ENCODE results near the gene SCGB1A1.
A peak's percentile ranks its signal among the peaks of the same experiment; 100 is the strongest.
"Not testable (repeated sequence)": the region's sequence is repeated elsewhere in the genome, so short reads cannot be mapped to it uniquely, and the experiment has no call there.

The SCGB1A1 gene

GRCh38 chr11:62418733-62419132 is at the start of gene SCGB1A1:
TSS of gene SCGB1A1 (plus strand) at chr11:62419033. CDS start at chr11:62419096, 63 bp downstream.
- TF ChIP-seq CTCF (IDR thresholded peaks at IDR 0.05; ENCODE audit: insufficient read depth, missing control alignments) = no peak
- DNase-seq (ENCODE audit: insufficient read length, low spot score) (no peak), FAIRE-seq (no peak)

- no peak for TF ChIP-seq CTCF (IDR thresholded peaks at IDR 0.05; ENCODE audit: insufficient read depth, missing control alignments)
- FAIRE-seq (no peak), DNase-seq (ENCODE audit: insufficient read length, low spot score) (no peak)
These were observed 47.9 kb upstream of the SCGB1A1 start for GRCh38 chr11:62370743-62371440.

- DNase-seq (ENCODE audit: insufficient read length, low spot score) (no peak), FAIRE-seq (no peak)
- no peak for TF ChIP-seq CTCF (IDR thresholded peaks at IDR 0.05; ENCODE audit: insufficient read depth, missing control alignments)
These were observed 46.0 kb upstream of the SCGB1A1 start for GRCh38 chr11:62372871-62373270.

GRCh38 chr11:62373464-62374119 is 45.2 kb upstream of the SCGB1A1 start:
- no peak for TF ChIP-seq CTCF (IDR thresholded peaks at IDR 0.05; ENCODE audit: insufficient read depth, missing control alignments)
- FAIRE-seq (no peak), DNase-seq (ENCODE audit: insufficient read length, low spot score) (no peak)

- no peak for DNase-seq (ENCODE audit: insufficient read length, low spot score)
- no peak for FAIRE-seq
- no peak for TF ChIP-seq CTCF (IDR thresholded peaks at IDR 0.05; ENCODE audit: insufficient read depth, missing control alignments)
These were observed 44.0 kb upstream of the SCGB1A1 start for GRCh38 chr11:62374801-62375200.

- not testable (repeated sequence) for FAIRE-seq; DNase-seq (ENCODE audit: insufficient read length, low spot score)
- peak; percentile 41 for TF ChIP-seq CTCF (IDR thresholded peaks at IDR 0.05; ENCODE audit: insufficient read depth, missing control alignments)
These were observed 40.3 kb upstream of the SCGB1A1 start for GRCh38 chr11:62378459-62379063.

GRCh38 chr11:62379586-62379985 is 39.2 kb upstream of the SCGB1A1 start:
- not testable (repeated sequence) for DNase-seq (ENCODE audit: insufficient read length, low spot score); FAIRE-seq
